Brain pericyte (primary cell): Measurements from ENCODE around the gene SSB.
"Not testable (repeated sequence)": the region's sequence is repeated elsewhere in the genome, so short reads cannot be mapped to it uniquely, and the experiment has no call there.

Experiments
- DNase-seq: peaks from one replicate; pipeline ENCODE4 v3.0.0-alpha.2; 2012; ENCODE audit warnings: low read depth, low spot score

Gene SSB

GRCh38 chr2:169828141-169828811 lies 29.6 kb downstream of the SSB start:
- DNase-seq, result no peak

- DNase-seq, result no peak
These were observed 35.7 kb downstream of the SSB start for GRCh38 chr2:169834401-169834800.

- DNase-seq, result no peak
These were observed 40.2 kb downstream of the SSB start for GRCh38 chr2:169838743-169839489.

- DNase-seq, result no peak
These were observed 41.5 kb downstream of the SSB start for GRCh38 chr2:169839954-169840746.

- no peak for DNase-seq
These were observed 42.1 kb downstream of the SSB start for GRCh38 chr2:169840747-169841142.

- DNase-seq, result not testable (repeated sequence)
These were observed 43.0 kb downstream of the SSB start for GRCh38 chr2:169841625-169842024.

- DNase-seq, result no peak
These were observed 46.3 kb downstream of the SSB start for GRCh38 chr2:169845016-169845415.

GRCh38 chr2:169848959-169849693 lies 50.5 kb downstream of the SSB start:
- DNase-seq, result not testable (repeated sequence)

GRCh38 chr2:169849710-169850109 lies 51.0 kb downstream of the SSB start:
- no peak for DNase-seq

- DNase-seq, result no peak
These were observed 54.5 kb downstream of the SSB start for GRCh38 chr2:169853041-169853668.

GRCh38 chr2:169855281-169856258 lies 56.9 kb downstream of the SSB start:
- DNase-seq, result not testable (repeated sequence)

GRCh38 chr2:169859423-169859822 lies 60.8 kb downstream of the SSB start:
- DNase-seq, result no peak

GRCh38 chr2:169860149-169860548 lies 61.5 kb downstream of the SSB start:
- DNase-seq, result no peak
